Vagina (tissue), 2 donors: ENCODE measurements around the gene PIGK.

Experiments used
- CTCF ChIP-seq, 3 experiments: fragments of 450-650 bp in 2 of 3; fragments of 200-600 bp in 1 of 3; sonication (generic) in 1 of 3; IDR thresholded peaks; one replicate each; pipeline ENCODE4 v1.5.1; 2017 to 2019; ENCODE audit warnings: antibody characterized with exemption in 3 of 3, mild to moderate bottlenecking in 2 of 3, moderate library complexity in 2 of 3
- POLR2AphosphoS5 ChIP-seq, 2 donors: sonication (generic); formaldehyde crosslinking; IDR thresholded peaks; one replicate each; pipeline ENCODE4 v1.9.0; 2017; ENCODE audit warnings: antibody characterized with exemption in 2 of 2, mild to moderate bottlenecking in 2 of 2, low read depth in 1 of 2; ENCODE audit not compliant: insufficient read depth in 1 of 2

GRCh38 chr1:77218477-77219165, 609 bp downstream of the PIGK start:
- TF ChIP-seq CTCF (IDR thresholded peaks at IDR 0.05) (no peak), POLR2AphosphoS5 (IDR thresholded peaks at IDR 0.05; ENCODE audit: insufficient read depth in 1 of 2, low read depth in 1 of 2) (no peak)
